Stimulated activated CD4-positive, alpha-beta T cell treated with anti-CD3 and anti-CD28 coated beads, Interleukin-1b, Interleukin-23, amount 100 ng/mL, for 48 hours (primary cell): Measurements from ENCODE around the gene CORO1A.
"Not testable (repeated sequence)": the region's sequence is repeated elsewhere in the genome, so short reads cannot be mapped to it uniquely, and the experiment has no call there.

Source experiments
- DNase-seq: peaks from one replicate; pipeline ENCODE4 v3.0.0-alpha.2; 2020

The CORO1A gene

GRCh38 chr16:30206252-30206651 lies 22.9 kb downstream of the CORO1A start:
- DNase-seq, result not testable (repeated sequence)

GRCh38 chr16:30207063-30207704 lies 23.8 kb downstream of the CORO1A start:
- DNase-seq, result not testable (repeated sequence)

GRCh38 chr16:30209032-30209431 lies 25.6 kb downstream of the CORO1A start:
- DNase-seq, result not testable (repeated sequence)

- not testable (repeated sequence) for DNase-seq
Observed at GRCh38 chr16:30211414-30211813, 28.0 kb downstream of the CORO1A start.

- not testable (repeated sequence) for DNase-seq
Observed at GRCh38 chr16:30217082-30217481, 33.7 kb downstream of the CORO1A start.
